Prostate gland (tissue), 2 donors: ENCODE measurements around the gene AVPI1. TPM values are rescaled to one million over a fixed set of nuclear protein-coding genes. Genes with fewer than 3 reads are reported as not detected.

ENCODE experiments used
- DNase-seq: peaks from one replicate; pipeline ENCODE4 v3.0.0-alpha.2; 2019; ENCODE audit warnings: low spot score
- H3K27ac ChIP-seq, 2 donors: fragments of 200-600 bp; sonication (generic); 2 replicates each; pipeline ENCODE4 v1.5.1; 2017 to 2019
- H3K27me3 ChIP-seq: fragments of 200-600 bp; sonication (generic); replicated peaks from 2 replicates; pipeline ENCODE4 v1.5.1; 2019; ENCODE audit not compliant: insufficient read depth
- H3K36me3 ChIP-seq, 2 donors: fragments of 200-600 bp; sonication (generic); 1 replicate in 1 of 2; 2 replicates in 1 of 2; pipeline versions ENCODE4 v1.5.1 to v1.8.1; 2017 to 2019
- H3K4me1 ChIP-seq: fragments of 200-600 bp; sonication (generic); replicated peaks from 2 replicates; pipeline ENCODE4 v1.5.1; 2019
- H3K4me3 ChIP-seq, 2 donors: fragments of 200-600 bp; sonication (generic); 2 replicates each; pipeline ENCODE4 v1.5.1; 2017 to 2019
- H3K9me3 ChIP-seq: fragments of 200-600 bp; sonication (generic); 2 replicates; pipeline ENCODE4 v1.5.1; 2017
- POLR2A ChIP-seq: fragments of 450-650 bp; IDR thresholded peaks from one replicate; pipeline ENCODE4 v1.6.1; 2016; ENCODE audit warnings: antibody characterized with exemption, mild to moderate bottlenecking
- POLR2AphosphoS5 ChIP-seq: sonication (generic); formaldehyde crosslinking; IDR thresholded peaks from one replicate; pipeline ENCODE4 v1.6.1; 2017; ENCODE audit warnings: antibody characterized with exemption
- WGBS: methylation state at CpG from one replicate; pipeline ENCODE4 v1.1.5; 2018; 5-methylcytosine and 5-hydroxymethylcytosine counted together
- intact Hi-C: fragments of 100-400 bp; cut with DNase I; formaldehyde crosslinking; loops from one replicate; pipeline ENCODE4 v1.14.2; 2022
- total RNA-seq, 2 donors: library from RNA; depleted of rRNA; stranded (reverse); fragments of >200 nt; gene quantifications; one replicate each; pipeline ENCODE4 v1.1.0, GENCODE V29; 2016
- TF ChIP-seq, protein P1 (sequence below), 4 experiments: fragments of 200-600 bp in 2 of 4; fragments of 450-650 bp in 2 of 4; sonication (generic) in 2 of 4; IDR thresholded peaks; 1 replicate in 3 of 4; 2 replicates in 1 of 4; pipeline ENCODE4 v1.5.1; 2016 to 2019; ENCODE audit warnings: antibody characterized with exemption in 4 of 4, mild to moderate bottlenecking in 2 of 4, moderate library complexity in 2 of 4

Gene AVPI1
- total RNA-seq, 2 donors from 2014 or later: 17.0 to 28.6 TPM

DNA sequence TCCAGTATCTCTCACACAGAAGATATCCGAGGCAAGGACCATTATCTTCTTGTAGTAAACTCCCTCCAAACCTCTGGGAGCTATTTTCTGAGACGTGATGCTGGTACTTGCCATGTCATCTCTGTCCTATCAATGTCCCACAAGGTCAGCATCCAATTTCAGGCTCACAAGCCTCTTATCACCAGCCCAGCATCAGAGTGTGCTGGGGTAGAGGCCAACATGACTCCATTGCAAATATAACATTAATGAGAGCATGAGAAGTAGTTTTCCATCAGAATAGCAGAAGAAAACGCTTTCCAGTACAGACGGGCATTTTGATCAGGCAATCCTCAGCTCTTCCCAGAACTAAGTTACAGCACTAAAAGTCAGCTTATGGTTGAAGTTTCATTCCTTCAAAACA is 59.3 kb downstream of the AVPI1 start:
- TF ChIP-seq POLR2AphosphoS5: no peak
- no peak for TF ChIP-seq POLR2A
- TF ChIP-seq, protein P1, sequence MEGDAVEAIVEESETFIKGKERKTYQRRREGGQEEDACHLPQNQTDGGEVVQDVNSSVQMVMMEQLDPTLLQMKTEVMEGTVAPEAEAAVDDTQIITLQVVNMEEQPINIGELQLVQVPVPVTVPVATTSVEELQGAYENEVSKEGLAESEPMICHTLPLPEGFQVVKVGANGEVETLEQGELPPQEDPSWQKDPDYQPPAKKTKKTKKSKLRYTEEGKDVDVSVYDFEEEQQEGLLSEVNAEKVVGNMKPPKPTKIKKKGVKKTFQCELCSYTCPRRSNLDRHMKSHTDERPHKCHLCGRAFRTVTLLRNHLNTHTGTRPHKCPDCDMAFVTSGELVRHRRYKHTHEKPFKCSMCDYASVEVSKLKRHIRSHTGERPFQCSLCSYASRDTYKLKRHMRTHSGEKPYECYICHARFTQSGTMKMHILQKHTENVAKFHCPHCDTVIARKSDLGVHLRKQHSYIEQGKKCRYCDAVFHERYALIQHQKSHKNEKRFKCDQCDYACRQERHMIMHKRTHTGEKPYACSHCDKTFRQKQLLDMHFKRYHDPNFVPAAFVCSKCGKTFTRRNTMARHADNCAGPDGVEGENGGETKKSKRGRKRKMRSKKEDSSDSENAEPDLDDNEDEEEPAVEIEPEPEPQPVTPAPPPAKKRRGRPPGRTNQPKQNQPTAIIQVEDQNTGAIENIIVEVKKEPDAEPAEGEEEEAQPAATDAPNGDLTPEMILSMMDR (IDR thresholded peaks at IDR 0.05): no peak
- H3K27me3 ChIP-seq: no peaks in the 10 kb centered on the region
- no peak overlapping the region for H3K27ac ChIP-seq
- no peaks in the 10 kb centered on the region for H3K36me3 ChIP-seq
- 67% methylated on average over 4 of the region's 4 CpGs for WGBS
- no peak overlapping the region for H3K4me3 ChIP-seq
- DNase-seq: no peak
- no peaks in the 10 kb centered on the region for H3K4me1 ChIP-seq
- H3K9me3 ChIP-seq: no peaks in the 10 kb centered on the region
- intact Hi-C loops: no loop called here

Other genes with a start within 250 kb of the AVPI1 start
- gene EXOSC1, start 241.2 kb downstream of the AVPI1 start, total RNA-seq: 10 to 100 TPM; 21.8 to 30.8 TPM
- 10 to 100 TPM; 30.8 to 42.4 TPM for gene ZDHHC16, start 241.1 kb downstream of the AVPI1 start, total RNA-seq
- gene MMS19, start 188.8 kb downstream of the AVPI1 start, total RNA-seq: 100 to 1,000 TPM in 1 of 2 donors, 10 to 100 TPM in 1; 41.5 to 207 TPM
- 10 to 100 TPM; 10.0 to 93.8 TPM for gene UBTD1, start 188.3 kb downstream of the AVPI1 start, total RNA-seq
- gene ANKRD2, start 114.5 kb downstream of the AVPI1 start, total RNA-seq: 10 to 100 TPM in 1 of 2 donors, not detected in 1; 13.9 TPM
- gene HOGA1, start 102.9 kb downstream of the AVPI1 start, total RNA-seq: 1 to 10 TPM; 1.0 to 2.7 TPM
- 10 to 100 TPM in 1 of 2 donors, not detected in 1; 14.0 TPM for gene C10orf62, start 97.5 kb downstream of the AVPI1 start, total RNA-seq
- gene MORN4, start 53.7 kb downstream of the AVPI1 start, total RNA-seq: 1 to 10 TPM; 4.7 to 5.5 TPM
- 10 to 100 TPM; 12.3 to 26.2 TPM for gene PI4K2A, start 46.6 kb downstream of the AVPI1 start, total RNA-seq
- 10 to 100 TPM; 32.8 to 35.3 TPM for gene MARVELD1, start 26.5 kb upstream of the AVPI1 start, total RNA-seq
- gene ZFYVE27, start 49.9 kb upstream of the AVPI1 start, total RNA-seq: 10 to 100 TPM; 15.3 to 41.4 TPM
- gene SFRP5, start 84.8 kb upstream of the AVPI1 start, total RNA-seq: 1 to 10 TPM in 1 of 2 donors, under 1 TPM in 1; 0.23 to 3.2 TPM
- gene GOLGA7B, start 162.6 kb upstream of the AVPI1 start, total RNA-seq: under 1 TPM; 0.23 TPM